SK-N-MC (cell line): ENCODE results near the gene CNFN.

ENCODE experiments used
- EZH2 ChIP-seq: fragments of 200-600 bp; sonication (generic); IDR thresholded peaks from one replicate; pipeline ENCODE4 v1.6.1; 2017; ENCODE audit warnings: antibody characterized with exemption
- FOXP2 ChIP-seq: optimal IDR thresholded peaks from 2 replicates; pipeline ENCODE3; 2011; ENCODE audit warnings: mild to moderate bottlenecking, moderate library complexity; ENCODE audit not compliant: insufficient read depth; ENCODE audit errors: extremely low read length, control extremely low read depth

GRCh38 chr19:42380155-42380554 lies 9.9 kb downstream of the CNFN start:
- TF ChIP-seq EZH2: no peak
- no peak for TF ChIP-seq FOXP2
